NK-92 (cell line): Measurements from ENCODE around the gene SLC6A6.

Experiments used
- DNase-seq: peaks from one replicate; lab custom pipeline; 2025; ENCODE audit not compliant: unreplicated experiment; lab: John Stamatoyannopoulos, UW

The SLC6A6 gene

DNA sequence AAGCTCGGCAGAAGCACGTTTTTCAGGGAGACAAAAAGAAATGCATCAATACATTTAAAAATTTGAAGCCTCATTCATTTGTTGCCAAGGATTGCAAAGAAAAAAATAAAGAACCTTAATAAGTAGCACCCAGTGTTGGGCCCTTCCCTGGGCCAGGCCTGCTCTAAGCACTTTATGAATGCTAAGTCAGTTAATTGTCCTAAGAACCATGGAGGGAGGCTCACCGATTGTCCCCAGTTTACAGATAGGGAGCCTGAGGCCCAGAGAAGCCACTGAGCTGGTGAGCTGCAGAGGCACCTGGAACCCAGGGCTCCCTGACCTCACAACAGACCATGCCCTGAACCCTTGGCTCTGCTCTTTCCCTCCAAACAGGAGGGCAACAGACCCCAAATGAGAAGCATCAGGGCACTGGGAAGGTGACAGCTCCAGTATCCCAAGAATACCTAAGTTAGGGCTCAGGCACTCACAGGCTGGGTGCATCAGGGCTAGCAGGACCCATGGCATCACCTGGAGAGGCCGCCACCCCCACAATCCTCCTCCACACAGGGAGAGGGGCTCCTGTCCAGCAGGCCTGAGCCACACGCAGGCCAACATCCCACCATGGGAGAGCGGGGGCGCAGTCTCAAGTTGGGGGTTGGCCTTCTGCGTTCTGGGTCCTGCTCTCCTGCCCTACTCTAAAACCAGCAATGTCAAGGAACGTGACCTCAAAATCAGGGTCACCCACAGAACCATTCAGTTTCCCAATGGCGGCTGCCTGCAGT lies 133.8 kb downstream of the SLC6A6 start:
- DNase-seq = no peak

DNA sequence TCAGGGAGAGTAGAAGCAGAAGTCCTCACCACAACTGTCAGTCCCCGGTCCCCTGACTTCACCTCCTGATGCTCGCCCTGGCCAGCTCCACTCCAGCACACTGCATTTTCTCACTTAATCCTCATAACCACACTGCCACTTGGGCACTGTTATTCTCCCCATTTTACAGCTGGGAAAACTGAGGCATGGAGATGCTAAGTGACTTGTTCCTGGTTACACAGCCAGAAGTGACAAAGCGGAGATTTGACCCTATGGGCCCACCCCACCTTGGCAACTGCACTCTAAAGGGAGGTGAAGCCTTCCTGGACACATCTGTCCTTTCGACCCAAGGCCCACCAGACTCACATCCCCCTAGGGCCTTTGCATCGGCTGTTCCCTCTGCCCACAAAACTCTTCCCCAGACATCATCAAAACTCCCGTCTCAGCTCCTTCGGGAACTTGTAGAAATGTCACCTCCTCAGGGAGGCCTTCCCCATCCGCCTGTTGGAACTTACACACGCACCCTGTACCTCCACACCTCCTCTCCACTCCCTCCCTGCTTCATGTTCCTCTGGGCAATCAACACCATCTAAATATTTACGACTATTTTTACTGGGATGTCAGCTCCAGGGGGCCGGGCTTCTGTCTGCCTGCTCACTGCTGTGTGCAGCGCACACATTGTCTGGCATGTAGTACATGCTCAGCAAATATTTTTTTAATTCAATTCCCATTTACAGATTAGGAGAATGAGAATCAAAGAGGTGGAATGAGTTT lies 134.6 kb downstream of the SLC6A6 start:
- DNase-seq = no peak

DNA sequence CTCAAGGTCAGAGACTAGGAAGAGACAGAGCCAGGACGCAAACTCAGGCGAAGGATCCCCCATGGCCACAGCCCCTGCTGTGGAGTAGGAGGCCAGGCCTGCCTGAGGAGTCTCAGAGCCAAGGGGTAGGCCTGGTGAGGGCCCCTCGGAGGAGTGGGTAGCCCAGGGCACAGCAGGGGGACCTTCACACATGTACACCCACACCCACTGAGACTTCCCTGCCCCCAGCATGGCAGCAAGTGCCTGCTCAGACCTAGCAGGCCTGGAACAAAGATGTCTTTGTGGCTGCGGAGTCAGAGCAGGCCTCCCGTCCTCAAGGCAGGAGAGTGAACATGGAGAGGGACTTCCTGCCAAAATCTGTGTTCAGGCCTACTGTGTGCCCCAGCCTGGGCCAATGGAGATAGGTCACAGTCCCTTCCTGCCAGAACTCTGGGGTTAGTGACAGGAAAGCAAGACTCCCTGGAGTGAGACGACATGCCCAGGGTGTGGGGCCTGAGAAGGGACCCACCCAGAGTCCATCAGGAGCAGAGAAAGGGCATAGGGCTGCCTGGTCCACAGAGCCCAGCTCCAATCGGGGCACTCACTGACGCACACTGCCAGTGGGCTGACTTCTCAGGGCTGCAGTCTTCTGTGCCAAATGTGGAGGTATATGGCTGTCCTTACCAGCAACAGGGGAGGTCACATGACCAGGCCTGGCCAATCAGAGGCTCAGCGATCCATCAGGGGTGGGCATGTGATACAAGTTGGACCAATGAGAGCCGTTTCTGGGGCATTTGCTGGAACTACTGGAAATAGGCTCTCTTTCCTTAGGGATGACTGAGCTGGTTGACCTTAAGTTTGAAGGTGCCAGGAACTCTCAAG lies 135.4 kb downstream of the SLC6A6 start:
- DNase-seq = no peak

DNA sequence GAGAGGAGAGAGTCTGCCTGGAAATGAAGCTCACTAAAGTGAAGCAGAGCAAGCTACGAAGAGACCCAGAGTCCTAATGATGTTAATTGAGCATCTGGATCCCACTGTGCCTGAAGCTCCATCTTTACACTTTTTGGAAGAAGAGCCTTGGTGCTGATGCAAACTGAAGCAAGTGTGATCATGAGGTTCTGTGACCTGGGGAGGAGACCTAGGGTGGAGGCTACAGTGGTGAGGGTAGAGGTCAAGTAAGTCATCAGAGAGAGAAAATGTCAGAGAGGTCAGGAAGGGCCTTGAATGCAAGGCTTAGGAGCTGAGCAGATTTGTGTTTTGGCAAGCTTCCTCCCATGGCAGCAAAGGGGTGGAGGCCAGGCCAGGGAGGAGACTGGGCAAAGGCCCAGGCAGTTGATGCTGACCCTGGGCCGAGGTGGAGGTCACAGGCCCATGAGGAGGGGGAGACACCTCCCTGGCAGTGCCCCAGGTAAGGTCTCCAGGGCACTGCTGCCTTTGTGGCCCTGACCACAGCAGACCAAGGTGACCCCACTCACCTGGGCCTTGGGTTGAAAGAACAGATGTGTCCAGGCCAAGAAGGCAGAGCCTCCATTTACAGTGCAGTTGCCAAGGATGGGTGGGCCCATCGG lies 136.2 kb downstream of the SLC6A6 start:
- no peak for DNase-seq
